Prostate gland (tissue), 2 donors: Measurements from ENCODE around the gene MEIOB.

Experiments
- POLR2AphosphoS5 ChIP-seq: sonication (generic); formaldehyde crosslinking; IDR thresholded peaks from one replicate; pipeline ENCODE4 v1.6.1; 2017; ENCODE audit warnings: antibody characterized with exemption
- TF ChIP-seq, protein P1 (sequence below), 4 experiments: fragments of 200-600 bp in 2 of 4; fragments of 450-650 bp in 2 of 4; sonication (generic) in 2 of 4; IDR thresholded peaks; 1 replicate in 3 of 4; 2 replicates in 1 of 4; pipeline ENCODE4 v1.5.1; 2016 to 2019; ENCODE audit warnings: antibody characterized with exemption in 4 of 4, mild to moderate bottlenecking in 2 of 4, moderate library complexity in 2 of 4

DNA sequence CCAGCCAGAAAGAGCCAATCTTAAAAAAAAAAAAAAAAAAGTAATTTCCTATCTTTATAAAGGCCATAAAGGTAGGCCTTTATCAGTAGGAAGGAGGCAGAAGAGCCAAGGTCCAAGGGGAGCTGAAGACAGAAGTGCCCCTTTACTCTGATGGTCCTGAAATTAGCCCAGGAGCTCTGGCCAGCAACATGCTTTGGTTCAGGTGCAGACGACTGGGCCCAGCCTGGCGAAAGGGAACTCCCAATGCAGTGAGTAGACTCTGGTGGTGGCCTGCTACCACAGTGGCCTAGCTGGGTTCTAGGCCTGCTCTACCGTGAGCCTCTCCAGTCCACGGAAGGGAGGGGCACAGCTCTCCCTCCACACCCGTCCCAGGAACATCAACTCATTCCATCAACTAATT, 23.1 kb upstream of the MEIOB start:
- TF ChIP-seq, protein P1, sequence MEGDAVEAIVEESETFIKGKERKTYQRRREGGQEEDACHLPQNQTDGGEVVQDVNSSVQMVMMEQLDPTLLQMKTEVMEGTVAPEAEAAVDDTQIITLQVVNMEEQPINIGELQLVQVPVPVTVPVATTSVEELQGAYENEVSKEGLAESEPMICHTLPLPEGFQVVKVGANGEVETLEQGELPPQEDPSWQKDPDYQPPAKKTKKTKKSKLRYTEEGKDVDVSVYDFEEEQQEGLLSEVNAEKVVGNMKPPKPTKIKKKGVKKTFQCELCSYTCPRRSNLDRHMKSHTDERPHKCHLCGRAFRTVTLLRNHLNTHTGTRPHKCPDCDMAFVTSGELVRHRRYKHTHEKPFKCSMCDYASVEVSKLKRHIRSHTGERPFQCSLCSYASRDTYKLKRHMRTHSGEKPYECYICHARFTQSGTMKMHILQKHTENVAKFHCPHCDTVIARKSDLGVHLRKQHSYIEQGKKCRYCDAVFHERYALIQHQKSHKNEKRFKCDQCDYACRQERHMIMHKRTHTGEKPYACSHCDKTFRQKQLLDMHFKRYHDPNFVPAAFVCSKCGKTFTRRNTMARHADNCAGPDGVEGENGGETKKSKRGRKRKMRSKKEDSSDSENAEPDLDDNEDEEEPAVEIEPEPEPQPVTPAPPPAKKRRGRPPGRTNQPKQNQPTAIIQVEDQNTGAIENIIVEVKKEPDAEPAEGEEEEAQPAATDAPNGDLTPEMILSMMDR (IDR thresholded peaks at IDR 0.05): no peak
- no peak for TF ChIP-seq POLR2AphosphoS5
